ENCODE measurements around the gene CNOT3.

Gene CNOT3

GRCh38 chr19:54159352-54160181 lies 22.0 kb downstream of the CNOT3 start, which contains the start of gene LENG1 (continued):
- TF ChIP-seq ZNF140 (tag by site-specific recombination; IDR thresholded peaks at IDR 0.05) (no peak), ZNF704 (tag by site-specific recombination; IDR thresholded peaks at IDR 0.05) (no peak), ZNF621 (tag by site-specific recombination; IDR thresholded peaks at IDR 0.05) (no peak), ZNF10 (tag by site-specific recombination; IDR thresholded peaks at IDR 0.05) (no peak), MZF1 (tag by site-specific recombination; IDR thresholded peaks at IDR 0.05; ENCODE audit: borderline replicate concordance) (peak; percentile 4; the same call in 1 of the 2 replicates), HOXD13 (CRISPR knock-in tag; IDR thresholded peaks at IDR 0.05; ENCODE audit: borderline replicate concordance) (no peak), ZNF248 (tag by site-specific recombination; IDR thresholded peaks at IDR 0.05) (no peak), CTCF (tag by site-specific recombination; IDR thresholded peaks at IDR 0.05) (peak; percentile 90), YY2 (tag by site-specific recombination; IDR thresholded peaks at IDR 0.05) (peak; percentile 64), HOXA7 (CRISPR knock-in tag; IDR thresholded peaks at IDR 0.05; ENCODE audit: borderline replicate concordance) (no peak), PRDM2 (tag by site-specific recombination; IDR thresholded peaks at IDR 0.05; ENCODE audit: borderline replicate concordance) (no peak), RBAK (tag by site-specific recombination; IDR thresholded peaks at IDR 0.05) (no peak), INSM2 (tag by site-specific recombination; IDR thresholded peaks at IDR 0.05) (no peak), ZBTB10 (tag by site-specific recombination; IDR thresholded peaks at IDR 0.05) (peak; percentile 65; the same call in 1 of the 2 replicates), ZNF416 (tag by site-specific recombination; IDR thresholded peaks at IDR 0.05) (no peak), ZNF354C (tag by site-specific recombination; IDR thresholded peaks at IDR 0.05; ENCODE audit: borderline replicate concordance, low read depth) (no peak), ZNF433 (tag by site-specific recombination; IDR thresholded peaks at IDR 0.05; ENCODE audit: low read depth) (no peak), ZNF302 (tag by site-specific recombination; IDR thresholded peaks at IDR 0.05; ENCODE audit: low read depth) (no peak), ZBTB8A (tag by site-specific recombination; IDR thresholded peaks at IDR 0.05) (peak; percentile 75), ELK4 (IDR thresholded peaks at IDR 0.05; ENCODE audit: borderline replicate concordance, low read depth, low read length) (peak; percentile 56; the same call in 1 of the 2 replicates), ZNF501 (tag by site-specific recombination; IDR thresholded peaks at IDR 0.05) (no peak; the same call in 1 of the 2 replicates), ZNF624 (tag by site-specific recombination; IDR thresholded peaks at IDR 0.05) (no peak), ZNF623 (tag by site-specific recombination; IDR thresholded peaks at IDR 0.05) (no peak), ZFP69B (tag by site-specific recombination; IDR thresholded peaks at IDR 0.05) (no peak), ZIC2 (tag by site-specific recombination; IDR thresholded peaks at IDR 0.05) (no peak), GLI4 (tag by site-specific recombination; IDR thresholded peaks at IDR 0.05) (no peak)
